SK-N-SH (cell line): ENCODE measurements around the gene MPO. TPM values are rescaled to one million over a fixed set of nuclear protein-coding genes. Genes with fewer than 3 reads are reported as not detected.

Experiments
- CTCF ChIA-PET: fragments of 300-600, 350-600 bp; formaldehyde crosslinking; extraction: SDS; loops from one replicate; lab custom pipeline; 2021; lab: Yijun Ruan, JAX
- POLR2A ChIA-PET: fragments of 350-600 bp; sonication (Branson Sonifier 250); formaldehyde crosslinking; extraction: SDS; loops from one replicate; lab custom pipeline; 2020; ENCODE audit warnings: antibody characterized with exemption, inconsistent platforms; lab: Yijun Ruan, JAX
- DNase-seq: peaks from one replicate; pipeline ENCODE4 v3.0.0; 2012
- H2AFZ ChIP-seq: fragments of 200-600 bp; sonication (generic); 2 replicates; pipeline ENCODE4 v1.8.1; 2016; ENCODE audit warnings: antibody characterized with exemption, mild to moderate bottlenecking, low read depth
- H3F3A ChIP-seq: fragments of 200-600 bp; sonication (generic); replicated peaks from 2 replicates; pipeline ENCODE3; 2016; ENCODE audit warnings: antibody characterized with exemption, mild to moderate bottlenecking; ENCODE audit not compliant: insufficient read depth
- H3K27ac ChIP-seq, 2 experiments: fragments of 200-500 bp in 1 of 2; fragments of 200-600 bp in 1 of 2; sonication (Bioruptor generic) in 1 of 2; sonication (generic), shearing (Covaris generic) in 1 of 2; 2 replicates each; pipeline versions ENCODE4 v1.5.1 to v1.6.1; 2014 to 2016; ENCODE audit warnings: low read depth in 2 of 2, inconsistent platforms in 1 of 2, low read length in 1 of 2, mild to moderate bottlenecking in 1 of 2, mixed read lengths in 1 of 2
- H3K27me3 ChIP-seq: fragments of 200-600 bp; sonication (generic), shearing (Covaris generic); 2 replicates; pipeline ENCODE4 v1.6.1; 2016; ENCODE audit warnings: mixed run types; ENCODE audit not compliant: insufficient read depth
- H3K36me3 ChIP-seq, 2 experiments: fragments of 200-500 bp in 1 of 2; fragments of 200-600 bp in 1 of 2; sonication (Bioruptor generic) in 1 of 2; sonication (generic) in 1 of 2; replicated peaks in 1 of 2; 2 replicates each; pipeline versions ENCODE3 to v1.5.1; 2014 to 2016; ENCODE audit warnings: low read length in 1 of 2, mild to moderate bottlenecking in 1 of 2; ENCODE audit not compliant: insufficient read depth in 2 of 2, control insufficient read depth in 1 of 2
- H3K4me1 ChIP-seq, 2 experiments: fragments of 200-500 bp in 1 of 2; fragments of 200-600 bp in 1 of 2; sonication (Bioruptor generic) in 1 of 2; sonication (generic), shearing (Covaris generic) in 1 of 2; 2 replicates each; pipeline versions ENCODE4 v1.5.1 to v1.6.1; 2014 to 2016; ENCODE audit warnings: low read depth in 1 of 2, low read length in 1 of 2, mixed run types in 1 of 2; ENCODE audit not compliant: insufficient read depth in 2 of 2, control insufficient read depth in 1 of 2
- H3K4me2 ChIP-seq: fragments of 200-600 bp; sonication (generic), shearing (Covaris generic); 2 replicates; pipeline ENCODE4 v1.6.1; 2017; ENCODE audit warnings: mixed run types
- H3K4me3 ChIP-seq, 2 experiments: fragments of 200-500 bp in 1 of 2; fragments of 200-600 bp in 1 of 2; sonication (Bioruptor generic) in 1 of 2; sonication (generic), shearing (Covaris generic) in 1 of 2; 2 replicates each; pipeline versions ENCODE4 v1.5.1 to v1.8.1; 2014 to 2016; ENCODE audit warnings: low read depth in 2 of 2, inconsistent platforms in 1 of 2, low read length in 1 of 2, mild to moderate bottlenecking in 1 of 2, mixed read lengths in 1 of 2, moderate library complexity in 1 of 2
- H3K79me2 ChIP-seq: fragments of 200-600 bp; sonication (generic); 2 replicates; pipeline ENCODE4 v1.8.1; 2017; ENCODE audit warnings: mild to moderate bottlenecking; ENCODE audit not compliant: insufficient read depth
- H3K9ac ChIP-seq: fragments of 200-600 bp; sonication (generic); 2 replicates; pipeline ENCODE4 v1.6.1; 2017; ENCODE audit warnings: mixed run types
- H3K9me2 ChIP-seq: fragments of 200-600 bp; sonication (generic); 2 replicates; pipeline ENCODE4 v1.6.1; 2017; ENCODE audit warnings: mixed run types
- H3K9me3 ChIP-seq: fragments of 200-600 bp; sonication (generic); 2 replicates; pipeline ENCODE4 v1.6.1; 2017; ENCODE audit warnings: mixed run types, mild to moderate bottlenecking, moderate library complexity
- H4K20me1 ChIP-seq: fragments of 200-600 bp; sonication (generic); 2 replicates; pipeline ENCODE4 v1.6.1; 2017; ENCODE audit warnings: mild to moderate bottlenecking, mixed run types; ENCODE audit not compliant: insufficient read depth
- CTCF ChIP-seq: fragments of 200-600 bp; sonication (generic); IDR thresholded peaks from 2 replicates; pipeline ENCODE4 v1.6.1; 2017; ENCODE audit warnings: antibody characterized with exemption, mild to moderate bottlenecking, moderate library complexity
- FOSL2 ChIP-seq: IDR thresholded peaks from 2 replicates; pipeline ENCODE4 v1.4.0; 2012; ENCODE audit warnings: low read depth, mild to moderate bottlenecking, moderate library complexity, borderline replicate concordance
- FOXM1 ChIP-seq: IDR thresholded peaks from 2 replicates; pipeline ENCODE4 v1.4.0; 2012; ENCODE audit warnings: low read depth, mild to moderate bottlenecking
- GABPA ChIP-seq: IDR thresholded peaks from 2 replicates; pipeline ENCODE4 v1.4.0; 2012; ENCODE audit warnings: low read depth, mild to moderate bottlenecking
- NRF1 ChIP-seq: IDR thresholded peaks from 2 replicates; pipeline ENCODE4 v1.6.1; 2012; ENCODE audit warnings: low read depth, mild to moderate bottlenecking, low read length
- PBX3 ChIP-seq: IDR thresholded peaks from 2 replicates; pipeline ENCODE4; 2012
- POLR2AphosphoS5 ChIP-seq: IDR thresholded peaks from 2 replicates; pipeline ENCODE4 v1.6.1; 2012; ENCODE audit warnings: low read depth, low read length
- RAD21 ChIP-seq: IDR thresholded peaks from 2 replicates; pipeline ENCODE4 v1.6.1; 2012; ENCODE audit warnings: mild to moderate bottlenecking, low read length
- SIN3A ChIP-seq: IDR thresholded peaks from 2 replicates; pipeline ENCODE4 v1.6.1; 2012; ENCODE audit warnings: low read depth, mild to moderate bottlenecking, low read length, moderate library complexity, borderline replicate concordance
- SMC3 ChIP-seq: IDR thresholded peaks from 2 replicates; pipeline ENCODE4 v1.6.1; 2012; ENCODE audit warnings: low read depth, low read length, improper control_type of control experiment
- TCF12 ChIP-seq: IDR thresholded peaks from 2 replicates; pipeline ENCODE4 v1.4.0; 2012
- WGBS: methylation state at CpG from one replicate; pipeline ENCODE4 v1.1.6; 2017; ENCODE audit warnings: low lambda C conversion rate; 5-methylcytosine and 5-hydroxymethylcytosine counted together
- polyA plus RNA-seq, 3 experiments: library from polyadenylated mRNA; depleted of rRNA; stranded (reverse); fragments of >200 nt; gene quantifications; 2 replicates each; pipeline ENCODE4 v1.2.3, GENCODE V29; 2012
- TF ChIP-seq, protein P1 (sequence below): fragments of 150-350 bp; IDR thresholded peaks from 2 replicates; pipeline ENCODE4 v1.6.1; 2016; ENCODE audit warnings: mild to moderate bottlenecking, low read depth, low read length
- TF ChIP-seq, protein P2 (sequence below): fragments of 150-350 bp; IDR thresholded peaks from 2 replicates; pipeline ENCODE4 v1.6.1; 2017; ENCODE audit warnings: antibody characterized with exemption, low read length, low read depth, borderline replicate concordance
- TF ChIP-seq, protein P3 (sequence below): IDR thresholded peaks from 2 replicates; pipeline ENCODE4 v1.6.1; 2012; ENCODE audit warnings: mild to moderate bottlenecking, low read depth, low read length, moderate library complexity

The MPO gene
- polyA plus RNA-seq, 1 of the 3 experiments (the other 2 are of a cell fraction): not detected

- WGBS: 0% methylated on average over 1 of the region's 1 CpG
These were observed 44.9 kb downstream of the MPO start for GRCh38 chr17:58235821-58236220.

More at GRCh38 chr17:58235821-58236220, 44.9 kb downstream of the MPO start:
- Histone ChIP-seq H3K36me3 (no peaks in the 10 kb centered on the region), H3K27ac (no peak overlapping the region), H3K4me2 (no peak overlapping the region), H3K4me1 (no peaks in the 10 kb centered on the region), H3K9me2 (no peaks in the 10 kb centered on the region), H3K27me3 (peaks cover 60% of the 10 kb centered on the region), H3K79me2 (no peaks in the 10 kb centered on the region), H3K9me3 (no peaks in the 10 kb centered on the region), H4K20me1 (no peaks in the 10 kb centered on the region), H2AFZ (no peak overlapping the region), H3K4me3 (no peak overlapping the region), H3F3A (no peaks in the 10 kb centered on the region), H3K9ac (no peak overlapping the region)
- TF ChIP-seq SIN3A (no peak), FOXM1 (no peak), GABPA (no peak), CTCF (no peak), NRF1 (no peak), PBX3 (no peak), SMC3 (no peak), RAD21 (no peak), FOSL2 (no peak), TCF12 (no peak), POLR2AphosphoS5 (no peak)
- TF ChIP-seq, protein P1, sequence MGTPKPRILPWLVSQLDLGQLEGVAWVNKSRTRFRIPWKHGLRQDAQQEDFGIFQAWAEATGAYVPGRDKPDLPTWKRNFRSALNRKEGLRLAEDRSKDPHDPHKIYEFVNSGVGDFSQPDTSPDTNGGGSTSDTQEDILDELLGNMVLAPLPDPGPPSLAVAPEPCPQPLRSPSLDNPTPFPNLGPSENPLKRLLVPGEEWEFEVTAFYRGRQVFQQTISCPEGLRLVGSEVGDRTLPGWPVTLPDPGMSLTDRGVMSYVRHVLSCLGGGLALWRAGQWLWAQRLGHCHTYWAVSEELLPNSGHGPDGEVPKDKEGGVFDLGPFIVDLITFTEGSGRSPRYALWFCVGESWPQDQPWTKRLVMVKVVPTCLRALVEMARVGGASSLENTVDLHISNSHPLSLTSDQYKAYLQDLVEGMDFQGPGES: no peak
- TF ChIP-seq, protein P2, sequence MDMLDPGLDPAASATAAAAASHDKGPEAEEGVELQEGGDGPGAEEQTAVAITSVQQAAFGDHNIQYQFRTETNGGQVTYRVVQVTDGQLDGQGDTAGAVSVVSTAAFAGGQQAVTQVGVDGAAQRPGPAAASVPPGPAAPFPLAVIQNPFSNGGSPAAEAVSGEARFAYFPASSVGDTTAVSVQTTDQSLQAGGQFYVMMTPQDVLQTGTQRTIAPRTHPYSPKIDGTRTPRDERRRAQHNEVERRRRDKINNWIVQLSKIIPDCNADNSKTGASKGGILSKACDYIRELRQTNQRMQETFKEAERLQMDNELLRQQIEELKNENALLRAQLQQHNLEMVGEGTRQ: no peak
- TF ChIP-seq, protein P3, sequence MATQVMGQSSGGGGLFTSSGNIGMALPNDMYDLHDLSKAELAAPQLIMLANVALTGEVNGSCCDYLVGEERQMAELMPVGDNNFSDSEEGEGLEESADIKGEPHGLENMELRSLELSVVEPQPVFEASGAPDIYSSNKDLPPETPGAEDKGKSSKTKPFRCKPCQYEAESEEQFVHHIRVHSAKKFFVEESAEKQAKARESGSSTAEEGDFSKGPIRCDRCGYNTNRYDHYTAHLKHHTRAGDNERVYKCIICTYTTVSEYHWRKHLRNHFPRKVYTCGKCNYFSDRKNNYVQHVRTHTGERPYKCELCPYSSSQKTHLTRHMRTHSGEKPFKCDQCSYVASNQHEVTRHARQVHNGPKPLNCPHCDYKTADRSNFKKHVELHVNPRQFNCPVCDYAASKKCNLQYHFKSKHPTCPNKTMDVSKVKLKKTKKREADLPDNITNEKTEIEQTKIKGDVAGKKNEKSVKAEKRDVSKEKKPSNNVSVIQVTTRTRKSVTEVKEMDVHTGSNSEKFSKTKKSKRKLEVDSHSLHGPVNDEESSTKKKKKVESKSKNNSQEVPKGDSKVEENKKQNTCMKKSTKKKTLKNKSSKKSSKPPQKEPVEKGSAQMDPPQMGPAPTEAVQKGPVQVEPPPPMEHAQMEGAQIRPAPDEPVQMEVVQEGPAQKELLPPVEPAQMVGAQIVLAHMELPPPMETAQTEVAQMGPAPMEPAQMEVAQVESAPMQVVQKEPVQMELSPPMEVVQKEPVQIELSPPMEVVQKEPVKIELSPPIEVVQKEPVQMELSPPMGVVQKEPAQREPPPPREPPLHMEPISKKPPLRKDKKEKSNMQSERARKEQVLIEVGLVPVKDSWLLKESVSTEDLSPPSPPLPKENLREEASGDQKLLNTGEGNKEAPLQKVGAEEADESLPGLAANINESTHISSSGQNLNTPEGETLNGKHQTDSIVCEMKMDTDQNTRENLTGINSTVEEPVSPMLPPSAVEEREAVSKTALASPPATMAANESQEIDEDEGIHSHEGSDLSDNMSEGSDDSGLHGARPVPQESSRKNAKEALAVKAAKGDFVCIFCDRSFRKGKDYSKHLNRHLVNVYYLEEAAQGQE: no peak
- ChIA-PET POLR2A (no interaction called here), CTCF (interaction anchor here (0.6 to 5.9 kb wide), 5 partner anchors 9 to 1710 kb away, joined by 3 to 73 read pairs (median 5); partner anchors contain the start of genes MKS1 and RNF43)
- DNase-seq: no peak
